Natural killer cell (primary cell): Measurements from ENCODE around the gene MAB21L2. TPM values are rescaled to one million over a fixed set of nuclear protein-coding genes. Genes with fewer than 3 reads are reported as not detected.

ENCODE experiments used
- ATAC-seq, 3 donors: fragments of 150-1000 bp in 2 of 3; fragments of 200-7000 bp in 1 of 3; cut with Tn5 transposase; 1 replicate in 1 of 3; 2 replicates in 2 of 3; pipeline ENCODE4 v1.10.0; 2021; ENCODE audit warnings: mild to moderate bottlenecking in 2 of 3, moderate library complexity in 2 of 3
- DNase-seq, 2 donors: peaks; one replicate each; pipeline versions ENCODE4 v3.0.0 to v3.0.0-alpha.2; 2013 to 2021; ENCODE audit warnings: mixed read lengths in 1 of 2
- H3K27ac ChIP-seq: one replicate; pipeline ENCODE4 v1.5.1; 2013; ENCODE audit warnings: mild to moderate bottlenecking, low read length
- H3K27me3 ChIP-seq: one replicate; pipeline ENCODE4 v1.6.1; 2013; ENCODE audit warnings: low read length; ENCODE audit not compliant: control insufficient read depth, insufficient read depth
- H3K36me3 ChIP-seq: one replicate; pipeline ENCODE4 v1.6.1; 2013; ENCODE audit warnings: low read length; ENCODE audit not compliant: control insufficient read depth, insufficient read depth
- H3K4me1 ChIP-seq: one replicate; pipeline ENCODE4 v1.6.1; 2013; ENCODE audit warnings: low read length; ENCODE audit not compliant: control insufficient read depth, insufficient read depth
- H3K4me3 ChIP-seq: one replicate; pipeline ENCODE4 v1.5.1; 2013; ENCODE audit warnings: low read length
- H3K9me3 ChIP-seq: one replicate; pipeline ENCODE4 v1.6.1; 2013; ENCODE audit warnings: low read length; ENCODE audit not compliant: control insufficient read depth, insufficient read depth
- H3K27ac Mint-ChIP-seq, 2 donors: one replicate each; pipeline ENCODE4 v1.8.0; 2022; ENCODE audit warnings: mild to moderate bottlenecking in 2 of 2, mixed read lengths in 2 of 2, moderate library complexity in 1 of 2
- H3K27me3 Mint-ChIP-seq, 2 donors: one replicate each; pipeline ENCODE4 v1.8.0; 2022; ENCODE audit warnings: low read depth in 2 of 2, mixed read lengths in 2 of 2
- H3K36me3 Mint-ChIP-seq: one replicate; pipeline ENCODE4 v1.8.0; 2022; ENCODE audit warnings: mixed read lengths
- H3K4me1 Mint-ChIP-seq, 2 donors: one replicate each; pipeline ENCODE4 v1.8.0; 2022; ENCODE audit warnings: mixed read lengths in 2 of 2
- H3K4me3 Mint-ChIP-seq: one replicate; pipeline ENCODE4 v1.8.0; 2022; ENCODE audit warnings: mild to moderate bottlenecking, moderate library complexity, mixed read lengths
- H3K9me3 Mint-ChIP-seq, 2 donors: one replicate each; pipeline ENCODE4 v1.8.0; 2022; ENCODE audit warnings: mixed read lengths in 2 of 2
- CTCF ChIP-seq: fragments of 200-600 bp; IDR thresholded peaks from one replicate; pipeline ENCODE4 v1.8.0; 2022; ENCODE audit warnings: antibody characterized with exemption
- WGBS: methylation state at CpG from one replicate; pipeline ENCODE4 v1.1.7; 2013; ENCODE audit warnings: missing lambda C conversion rate; ENCODE audit not compliant: insufficient coverage; 5-methylcytosine and 5-hydroxymethylcytosine counted together
- intact Hi-C: fragments of 100-400 bp; cut with micrococcal nuclease; formaldehyde crosslinking; loops from one replicate; pipeline ENCODE4 v1.14.2; 2022
- total RNA-seq, 4 donors: library from RNA; stranded (reverse); fragments of 120-200 nt in 1 of 4; gene quantifications; one replicate each; pipeline versions ENCODE4 v1.2.3 to v1.2.4, GENCODE V29; 2013 to 2022

Gene MAB21L2
- total RNA-seq, 3 donors from 2014 or later (not counting 1 experiment from before 2014, with no cell fraction given): not detected

GRCh38 chr4:150624055-150624454 lies 42.1 kb downstream of the MAB21L2 start:
- Histone ChIP-seq H3K27me3 (no peaks in the 10 kb centered on the region), H3K4me1 (no peaks in the 10 kb centered on the region), H3K9me3 (no peaks in the 10 kb centered on the region), H3K36me3 (no peaks in the 10 kb centered on the region), H3K4me3 (no peak overlapping the region), H3K27ac (no peak overlapping the region)
- H3K27ac Mint-ChIP-seq: no peak overlapping the region
- DNase-seq: no peak
- intact Hi-C loops: no loop called here
- peaks cover 18 to 19% of the 10 kb centered on the region in 2 donors for H3K4me1 Mint-ChIP-seq
- no peaks in the 10 kb centered on the region for H3K36me3 Mint-ChIP-seq
- WGBS: no CpG with 5 or more reads among the region's 1 CpG
- H3K27me3 Mint-ChIP-seq: no peaks in the 10 kb centered on the region
- H3K9me3 Mint-ChIP-seq: no peaks in the 10 kb centered on the region
- no peak overlapping the region for H3K4me3 Mint-ChIP-seq
- no peak for TF ChIP-seq CTCF
- ATAC-seq: no peak

GRCh38 chr4:150625033-150625432 lies 43.1 kb downstream of the MAB21L2 start:
- H3K36me3 Mint-ChIP-seq: no peaks in the 10 kb centered on the region
- no peak overlapping the region for H3K4me3 ChIP-seq
- H3K36me3 ChIP-seq: no peaks in the 10 kb centered on the region
- no peak overlapping the region for H3K27ac ChIP-seq
- no peaks in the 10 kb centered on the region for H3K4me1 ChIP-seq
- no peak for DNase-seq
- H3K4me3 Mint-ChIP-seq: no peak overlapping the region
- H3K27me3 Mint-ChIP-seq: no peaks in the 10 kb centered on the region
- no peaks in the 10 kb centered on the region for H3K9me3 Mint-ChIP-seq
- peak in 1 of 3 donors; percentile 34 for ATAC-seq
- WGBS: no CpG with 5 or more reads among the region's 2 CpGs
- peak overlapping the region in 1 of 2 donors; percentile 48 for H3K27ac Mint-ChIP-seq
- no peak for TF ChIP-seq CTCF
- intact Hi-C loops: no loop called here
- H3K9me3 ChIP-seq: no peaks in the 10 kb centered on the region
- H3K4me1 Mint-ChIP-seq: peaks cover 12 to 15% of the 10 kb centered on the region in 2 donors
- H3K27me3 ChIP-seq: no peaks in the 10 kb centered on the region

GRCh38 chr4:150628073-150628472 lies 46.1 kb downstream of the MAB21L2 start:
- H3K9me3 Mint-ChIP-seq: peaks cover 0 to 5% of the 10 kb centered on the region in 2 donors
- 100% methylated on average over 1 of the region's 2 CpGs for WGBS
- intact Hi-C loops: no loop called here

More at GRCh38 chr4:150628073-150628472, 46.1 kb downstream of the MAB21L2 start:
- Histone ChIP-seq H3K4me3 (no peak overlapping the region), H3K36me3 (no peaks in the 10 kb centered on the region), H3K4me1 (no peaks in the 10 kb centered on the region), H3K27me3 (no peaks in the 10 kb centered on the region), H3K27ac (no peak overlapping the region), H3K9me3 (no peaks in the 10 kb centered on the region)
- Mint-ChIP-seq H3K27ac (no peak overlapping the region), H3K27me3 (no peaks in the 10 kb centered on the region), H3K4me3 (no peak overlapping the region), H3K36me3 (no peaks in the 10 kb centered on the region), H3K4me1 (peaks cover 22 to 27% of the 10 kb centered on the region in 2 donors)
- no peak for ATAC-seq
- TF ChIP-seq CTCF: no peak
- no peak for DNase-seq
